Measurements from ENCODE around the gene PLLP.

DNA sequence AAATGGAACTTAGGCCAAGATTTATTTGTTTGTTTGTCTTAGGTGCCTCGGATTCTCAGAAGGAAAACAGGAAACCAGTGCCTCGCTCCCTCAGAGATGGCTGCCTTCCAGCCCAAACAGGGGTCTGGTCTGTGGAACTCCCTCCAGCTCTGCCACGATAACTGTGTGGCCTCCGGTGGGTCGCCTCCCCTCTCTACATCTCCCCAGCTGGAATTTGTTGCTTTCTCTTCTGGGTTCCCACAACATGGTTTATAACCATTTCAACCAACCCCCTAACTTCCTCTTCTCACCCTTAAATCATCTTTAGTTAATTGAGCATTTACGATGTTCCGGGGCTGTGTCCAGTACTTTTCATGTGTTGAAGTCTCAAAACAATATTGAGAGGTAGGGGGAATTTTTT is 30.9 kb upstream of the PLLP start:
- TF ChIP-seq, protein P1, sequence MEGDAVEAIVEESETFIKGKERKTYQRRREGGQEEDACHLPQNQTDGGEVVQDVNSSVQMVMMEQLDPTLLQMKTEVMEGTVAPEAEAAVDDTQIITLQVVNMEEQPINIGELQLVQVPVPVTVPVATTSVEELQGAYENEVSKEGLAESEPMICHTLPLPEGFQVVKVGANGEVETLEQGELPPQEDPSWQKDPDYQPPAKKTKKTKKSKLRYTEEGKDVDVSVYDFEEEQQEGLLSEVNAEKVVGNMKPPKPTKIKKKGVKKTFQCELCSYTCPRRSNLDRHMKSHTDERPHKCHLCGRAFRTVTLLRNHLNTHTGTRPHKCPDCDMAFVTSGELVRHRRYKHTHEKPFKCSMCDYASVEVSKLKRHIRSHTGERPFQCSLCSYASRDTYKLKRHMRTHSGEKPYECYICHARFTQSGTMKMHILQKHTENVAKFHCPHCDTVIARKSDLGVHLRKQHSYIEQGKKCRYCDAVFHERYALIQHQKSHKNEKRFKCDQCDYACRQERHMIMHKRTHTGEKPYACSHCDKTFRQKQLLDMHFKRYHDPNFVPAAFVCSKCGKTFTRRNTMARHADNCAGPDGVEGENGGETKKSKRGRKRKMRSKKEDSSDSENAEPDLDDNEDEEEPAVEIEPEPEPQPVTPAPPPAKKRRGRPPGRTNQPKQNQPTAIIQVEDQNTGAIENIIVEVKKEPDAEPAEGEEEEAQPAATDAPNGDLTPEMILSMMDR (IDR thresholded peaks at IDR 0.05) = no peak
- TF ChIP-seq POLR2A (IDR thresholded peaks at IDR 0.05) = no peak

Data from esophagus squamous epithelium (tissue), 4 donors.